GM21825 (cell line): Measurements from ENCODE around the gene CIRBP.

Experiments
- ATAC-seq: cut with Tn5 transposase; IDR thresholded peaks from one replicate; pipeline ENCODE4 v1.9.1; 2021; ENCODE audit warnings: mild to moderate bottlenecking, moderate library complexity; ENCODE audit not compliant: unreplicated experiment

CIRBP gene

GRCh38 chr19:1269065-1269477, at the start of gene CIRBP:
Gene CIRBP, plus strand, starts transcription at chr19:1269332. Its CDS starts 1,602 bp downstream, at chr19:1270934.
- ATAC-seq: peak; percentile 55

GRCh38 chr19:1219786-1220476, 49.2 kb upstream of the CIRBP start:
- ATAC-seq: no peak

- ATAC-seq: no peak
Measured at GRCh38 chr19:1220477-1220930, 48.6 kb upstream of the CIRBP start.

GRCh38 chr19:1220976-1221903, 47.9 kb upstream of the CIRBP start:
- no peak for ATAC-seq

GRCh38 chr19:1221904-1222255, 47.3 kb upstream of the CIRBP start:
- ATAC-seq: no peak

- ATAC-seq: no peak
Measured at GRCh38 chr19:1222394-1222793, 46.7 kb upstream of the CIRBP start.

GRCh38 chr19:1223018-1223855, 45.9 kb upstream of the CIRBP start:
- no peak for ATAC-seq

GRCh38 chr19:1224047-1224825, 44.9 kb upstream of the CIRBP start:
- ATAC-seq: no peak

- no peak for ATAC-seq
Measured at GRCh38 chr19:1224847-1225246, 44.3 kb upstream of the CIRBP start.

- no peak for ATAC-seq
Measured at GRCh38 chr19:1225440-1226226, 43.5 kb upstream of the CIRBP start.

GRCh38 chr19:1226227-1226518, 43.0 kb upstream of the CIRBP start:
- ATAC-seq: no peak

GRCh38 chr19:1226522-1227303, 42.4 kb upstream of the CIRBP start:
- no peak for ATAC-seq

GRCh38 chr19:1227304-1228054, 41.7 kb upstream of the CIRBP start:
- no peak for ATAC-seq

GRCh38 chr19:1228161-1228957, 40.8 kb upstream of the CIRBP start:
- no peak for ATAC-seq

GRCh38 chr19:1229056-1229923, 39.8 kb upstream of the CIRBP start:
- no peak for ATAC-seq

- ATAC-seq: no peak
Measured at GRCh38 chr19:1229924-1230782, 39.0 kb upstream of the CIRBP start.
